ENCODE measurements around the gene LMX1B.
"Not testable (repeated sequence)": the region's sequence is repeated elsewhere in the genome, so short reads cannot be mapped to it uniquely, and the experiment has no call there.

LMX1B gene

DNA sequence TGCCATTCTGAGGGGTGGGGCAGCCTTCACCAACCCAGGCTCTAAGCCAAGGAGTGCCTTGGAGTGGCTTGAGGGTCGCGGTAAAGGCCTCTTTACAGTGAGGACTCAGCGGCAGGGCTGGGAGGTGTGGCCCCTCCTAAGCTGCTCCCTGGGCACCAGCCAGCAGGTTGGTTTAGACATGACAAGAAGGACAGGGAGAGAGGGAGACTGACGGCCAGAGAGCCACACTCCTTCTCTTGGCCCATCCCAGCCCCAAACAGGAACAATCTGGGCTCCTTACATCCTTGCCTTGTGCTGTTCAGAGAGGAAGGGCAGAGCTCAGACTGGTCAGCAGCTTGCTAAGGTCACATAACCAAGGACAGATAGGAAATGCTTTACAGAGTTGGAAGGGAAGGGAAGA, 94.5 kb downstream of the LMX1B start:
- DNase-seq (ENCODE audit: low read depth in 2 of 2), result no peak

GRCh38 chr9:126709241-126709640, 95.5 kb downstream of the LMX1B start:
- no peak for DNase-seq (ENCODE audit: low read depth in 2 of 2)

DNA sequence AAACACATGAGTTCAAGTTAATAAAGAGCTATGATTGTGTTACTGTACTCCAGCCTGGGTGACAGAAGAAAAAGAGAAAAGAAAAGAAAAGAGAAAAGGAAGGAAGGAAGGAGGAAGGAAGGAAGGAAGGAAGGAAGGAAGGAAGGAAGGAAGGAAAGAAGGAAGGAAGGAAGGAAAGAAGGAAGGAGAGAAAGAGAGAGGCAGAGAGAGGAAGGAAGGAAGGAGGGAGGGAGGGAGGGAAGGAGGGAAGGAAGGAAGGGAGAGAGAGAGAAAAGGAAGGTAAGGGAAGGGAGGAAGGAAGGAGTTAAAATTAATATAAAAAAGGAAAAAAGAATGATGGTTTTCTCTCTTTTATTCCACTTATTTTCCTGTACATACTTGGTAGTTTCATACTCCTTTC, 101.7 kb downstream of the LMX1B start:
- no peak for DNase-seq (ENCODE audit: low read depth in 2 of 2)

GRCh38 chr9:126717441-126717840, 103.7 kb downstream of the LMX1B start:
- DNase-seq (ENCODE audit: low read depth in 2 of 2), result not testable (repeated sequence)

DNA sequence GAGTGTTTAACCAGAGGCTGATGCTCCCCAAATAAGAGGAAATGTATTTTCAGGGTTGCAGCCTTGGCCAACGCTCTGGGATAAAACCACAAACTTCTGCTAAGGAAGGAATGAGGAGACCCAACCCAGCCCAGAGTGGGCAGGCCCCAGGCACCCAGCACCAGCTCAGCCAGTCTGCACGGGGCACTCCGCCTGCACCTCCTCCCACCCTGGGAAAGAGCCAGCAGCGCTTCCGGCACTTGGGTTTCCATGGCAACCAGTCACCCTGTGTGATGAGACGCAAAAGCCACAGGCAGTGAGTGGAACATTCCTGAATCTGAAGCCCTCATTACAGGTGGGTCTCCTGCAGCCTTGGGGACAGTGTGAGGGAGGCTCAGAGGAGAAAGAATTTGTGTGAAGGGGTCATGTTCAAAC, 105.9 kb downstream of the LMX1B start:
- DNase-seq (ENCODE audit: low read depth in 2 of 2), result peak; percentile 57 to 76

GRCh38 chr9:126720036-126720435, 106.3 kb downstream of the LMX1B start:
- no peak for DNase-seq (ENCODE audit: low read depth in 2 of 2)

DNA sequence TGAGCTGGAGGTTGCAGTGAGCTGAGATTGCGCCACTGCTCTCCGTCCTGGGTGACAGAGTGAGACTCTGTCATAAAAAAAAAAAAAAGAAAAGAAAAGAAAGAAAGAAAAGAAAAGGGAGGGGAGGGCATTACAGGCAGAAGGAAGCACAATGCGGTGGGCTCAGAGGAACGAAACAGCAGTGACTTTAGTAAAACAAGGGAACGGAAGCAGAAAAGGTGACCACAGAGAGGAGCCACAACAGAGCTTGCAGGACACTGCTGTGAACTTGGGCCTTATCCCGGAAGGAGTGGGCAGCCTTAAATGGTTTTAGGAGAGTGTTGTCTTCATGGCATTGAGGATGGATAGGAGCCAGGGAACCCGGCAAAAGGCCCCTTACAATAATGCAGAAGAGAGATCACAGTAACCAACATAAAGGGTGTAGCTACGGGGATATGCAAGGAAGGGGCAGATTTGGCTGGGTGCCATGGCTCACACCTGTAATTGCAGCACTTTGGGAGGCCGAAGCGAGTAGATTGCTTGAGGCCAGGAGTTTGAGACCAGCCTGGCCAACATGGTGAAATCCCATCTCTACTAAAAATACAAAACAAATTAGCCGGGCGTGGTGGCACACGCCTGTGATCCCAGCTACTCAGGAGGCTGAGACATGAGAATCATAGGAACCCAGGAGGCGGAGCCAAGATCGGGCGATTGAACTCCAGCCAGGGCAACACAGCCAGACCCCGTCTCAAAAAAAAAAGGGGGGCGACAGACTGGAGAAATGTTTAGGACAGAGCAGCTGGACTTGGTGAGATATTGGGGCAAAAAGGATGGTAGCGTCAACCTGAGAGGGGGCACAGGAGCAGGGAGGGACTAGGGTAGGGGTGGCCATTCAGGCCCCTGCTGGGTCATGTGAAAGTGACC, 107.2 kb downstream of the LMX1B start:
- DNase-seq (ENCODE audit: low read depth in 2 of 2), result no peak

GRCh38 chr9:126721564-126721981, 107.8 kb downstream of the LMX1B start:
- no peak for DNase-seq (ENCODE audit: low read depth in 2 of 2)

GRCh38 chr9:126722252-126722921, 108.7 kb downstream of the LMX1B start:
- DNase-seq (ENCODE audit: low read depth in 2 of 2), result peak; percentile 92 to 95

- DNase-seq (ENCODE audit: low read depth in 2 of 2), result peak; percentile 61 to 65
These were observed 109.4 kb downstream of the LMX1B start for GRCh38 chr9:126722922-126723806.

GRCh38 chr9:126723807-126724172, 110.1 kb downstream of the LMX1B start:
- no peak for DNase-seq (ENCODE audit: low read depth in 2 of 2)

- DNase-seq (ENCODE audit: low read depth in 2 of 2), result no peak
These were observed 110.5 kb downstream of the LMX1B start for GRCh38 chr9:126724226-126724625.

- DNase-seq (ENCODE audit: low read depth in 2 of 2), result not testable (repeated sequence)
These were observed 111.8 kb downstream of the LMX1B start for GRCh38 chr9:126725485-126725884.

GRCh38 chr9:126728210-126728609, 114.5 kb downstream of the LMX1B start:
- DNase-seq (ENCODE audit: low read depth in 2 of 2), result not testable (repeated sequence)

DNA sequence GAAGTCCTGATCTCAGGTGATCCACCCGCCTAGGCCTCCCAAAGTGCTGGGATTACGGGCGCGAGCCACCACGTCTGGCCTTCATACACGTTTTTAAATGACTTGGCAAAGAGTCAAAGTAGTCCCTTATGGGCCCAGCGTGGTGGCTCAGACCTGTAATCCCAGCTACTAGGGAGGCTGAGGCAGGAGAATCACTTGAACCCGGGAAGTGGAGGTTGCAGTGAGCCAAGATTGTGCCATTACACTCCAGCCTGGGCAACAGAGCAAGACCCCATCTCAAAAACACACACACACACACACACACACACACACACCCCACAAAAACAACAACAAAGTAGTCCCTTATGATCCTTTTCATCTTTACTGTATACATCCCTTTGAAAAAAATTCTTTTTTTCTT, 116.9 kb downstream of the LMX1B start:
- not testable (repeated sequence) for DNase-seq (ENCODE audit: low read depth in 2 of 2)

DNA sequence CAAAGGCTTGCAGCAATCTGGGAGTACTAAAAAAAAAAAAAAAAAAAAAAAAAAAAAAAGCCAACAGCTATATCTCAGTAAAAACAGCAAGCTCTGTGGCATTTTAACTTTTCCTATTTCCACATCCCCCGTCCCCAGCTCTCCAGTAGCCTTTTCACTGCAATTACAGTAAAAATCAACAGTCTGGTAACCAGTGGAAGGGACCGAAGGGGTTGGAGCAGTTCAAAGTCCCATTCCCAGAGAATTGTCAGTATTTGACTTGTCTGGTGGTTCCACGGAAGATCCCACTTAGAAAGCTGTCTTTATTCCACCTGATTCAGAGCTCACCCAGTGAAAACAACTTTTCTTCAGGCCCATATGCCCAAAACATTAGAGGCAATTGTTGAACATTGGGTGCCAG, 119.3 kb downstream of the LMX1B start:
- no peak for DNase-seq (ENCODE audit: low read depth in 2 of 2)

GRCh38 chr9:126734877-126735276, 121.1 kb downstream of the LMX1B start:
- DNase-seq (ENCODE audit: low read depth in 2 of 2), result no peak

DNA sequence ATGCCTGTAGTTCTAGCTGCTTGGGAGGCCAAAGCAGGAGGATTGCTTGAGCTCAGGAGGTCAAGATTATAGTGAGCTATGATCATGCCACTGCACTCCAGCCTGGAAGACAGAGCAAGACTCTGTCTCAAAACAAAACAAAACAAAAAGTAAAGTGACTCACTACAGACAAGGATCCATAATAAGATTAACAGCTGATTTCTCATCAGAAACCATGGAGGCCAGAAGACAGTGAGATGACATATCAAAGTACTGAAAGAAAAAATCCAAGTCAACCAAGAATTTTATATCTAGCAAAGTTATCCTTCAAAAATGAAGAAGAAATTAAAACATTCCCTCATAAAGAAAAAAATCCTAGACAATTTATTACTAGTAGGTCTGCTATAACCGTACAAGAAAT, 121.8 kb downstream of the LMX1B start:
- DNase-seq (ENCODE audit: low read depth in 2 of 2), result no peak

GRCh38 chr9:126738553-126738952, 124.8 kb downstream of the LMX1B start:
- no peak for DNase-seq (ENCODE audit: low read depth in 2 of 2)

GRCh38 chr9:126743041-126743440, 129.3 kb downstream of the LMX1B start:
- DNase-seq (ENCODE audit: low read depth in 2 of 2), result no peak

DNA sequence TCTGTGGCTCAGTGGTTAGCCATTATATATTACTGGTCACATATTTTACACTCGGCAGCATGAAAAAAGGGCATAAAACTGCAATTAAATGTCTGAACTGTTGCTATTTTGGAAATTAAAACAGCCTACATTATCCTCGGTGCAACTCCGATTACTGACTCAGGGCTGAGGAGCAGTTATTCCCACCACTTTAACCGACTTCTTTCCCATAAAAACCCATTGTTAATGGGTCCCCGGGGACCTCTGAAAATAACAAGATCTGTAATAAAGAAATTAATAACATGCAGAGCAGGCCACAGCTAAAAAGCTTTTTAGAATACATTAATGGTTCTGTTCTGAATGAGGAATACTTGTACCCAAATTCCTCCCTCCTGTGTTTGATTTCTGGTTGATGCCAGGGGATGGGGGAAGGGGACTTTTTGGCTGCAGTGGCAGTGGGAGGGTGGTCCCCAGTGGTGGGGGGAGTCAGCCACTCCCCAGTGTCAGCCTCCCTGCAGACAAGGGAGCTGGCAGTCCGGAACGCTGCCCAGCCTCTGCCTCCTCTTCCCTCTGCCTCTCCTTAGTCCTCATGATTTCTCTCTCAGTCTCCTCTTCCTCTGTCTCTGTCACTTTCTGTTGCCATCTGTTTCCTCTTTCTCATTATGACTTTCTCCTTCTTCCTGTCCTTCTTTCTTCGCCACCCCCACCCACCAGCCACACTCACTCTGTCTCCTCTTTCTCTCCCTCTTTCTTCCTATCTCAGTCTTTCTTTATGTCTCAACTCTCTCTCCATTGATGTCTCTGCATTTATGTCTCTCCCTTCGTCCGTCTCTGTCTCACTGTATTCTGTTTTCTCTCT, 132.1 kb downstream of the LMX1B start:
- DNase-seq (ENCODE audit: low read depth in 2 of 2), result no peak

All from stimulated activated CD4-positive, alpha-beta T cell treated with anti-CD3 and anti-CD28 coated beads, Interleukin-1b, Interleukin-23, amount 100 ng/mL, for 4 hours (primary cell).